ENCODE measurements around the gene BBS7. TPM values are rescaled to one million over a fixed set of nuclear protein-coding genes. Genes with fewer than 3 reads are reported as not detected.

BBS7 gene
- total and polyA plus RNA-seq, 9 of the 15 experiments (the other 6 are each of a cell fraction or from before 2014, with no cell fraction given): 13.4 to 25.8 (median 16.4) TPM

DNA sequence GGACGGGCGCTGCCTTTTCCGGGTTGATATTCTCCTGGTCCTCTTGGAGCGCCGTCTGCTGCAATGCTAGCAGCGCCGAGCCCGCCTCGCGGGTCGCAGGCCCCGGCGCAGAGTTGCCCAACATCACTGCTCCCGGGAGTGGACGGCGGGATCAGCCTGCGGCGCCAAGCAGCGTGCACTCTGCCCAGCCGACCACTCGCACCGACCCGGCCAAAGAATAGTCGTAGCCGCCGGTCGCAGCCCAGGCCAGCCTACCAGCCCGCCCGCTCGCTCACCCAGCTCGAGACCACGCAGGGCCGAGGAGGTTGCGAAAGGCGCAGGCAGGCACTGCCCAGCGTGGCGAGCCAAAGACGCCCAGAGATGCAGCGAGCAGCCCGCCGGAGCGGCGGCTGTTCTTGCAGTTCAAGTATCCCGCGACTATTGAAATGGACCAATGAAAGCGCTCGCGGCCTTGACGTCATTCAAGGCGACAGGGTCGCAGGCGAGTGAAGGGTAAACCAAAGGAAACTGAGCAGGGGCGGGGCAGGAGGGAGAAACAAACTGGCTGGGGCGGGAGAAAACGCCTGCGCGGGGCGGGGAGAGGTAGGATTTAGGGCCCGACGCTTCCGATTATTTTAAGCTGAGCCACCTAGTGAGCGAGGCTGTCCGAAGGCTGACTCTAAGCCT, 46.6 kb downstream of the BBS7 start, which contains the start of gene CCNA2 (continued):
- TF ChIP-seq, protein P1, sequence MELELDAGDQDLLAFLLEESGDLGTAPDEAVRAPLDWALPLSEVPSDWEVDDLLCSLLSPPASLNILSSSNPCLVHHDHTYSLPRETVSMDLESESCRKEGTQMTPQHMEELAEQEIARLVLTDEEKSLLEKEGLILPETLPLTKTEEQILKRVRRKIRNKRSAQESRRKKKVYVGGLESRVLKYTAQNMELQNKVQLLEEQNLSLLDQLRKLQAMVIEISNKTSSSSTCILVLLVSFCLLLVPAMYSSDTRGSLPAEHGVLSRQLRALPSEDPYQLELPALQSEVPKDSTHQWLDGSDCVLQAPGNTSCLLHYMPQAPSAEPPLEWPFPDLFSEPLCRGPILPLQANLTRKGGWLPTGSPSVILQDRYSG (tag; conservative IDR thresholded peaks at IDR 0.05; ENCODE audit: low read depth): no peak
- TF ChIP-seq, protein P2, sequence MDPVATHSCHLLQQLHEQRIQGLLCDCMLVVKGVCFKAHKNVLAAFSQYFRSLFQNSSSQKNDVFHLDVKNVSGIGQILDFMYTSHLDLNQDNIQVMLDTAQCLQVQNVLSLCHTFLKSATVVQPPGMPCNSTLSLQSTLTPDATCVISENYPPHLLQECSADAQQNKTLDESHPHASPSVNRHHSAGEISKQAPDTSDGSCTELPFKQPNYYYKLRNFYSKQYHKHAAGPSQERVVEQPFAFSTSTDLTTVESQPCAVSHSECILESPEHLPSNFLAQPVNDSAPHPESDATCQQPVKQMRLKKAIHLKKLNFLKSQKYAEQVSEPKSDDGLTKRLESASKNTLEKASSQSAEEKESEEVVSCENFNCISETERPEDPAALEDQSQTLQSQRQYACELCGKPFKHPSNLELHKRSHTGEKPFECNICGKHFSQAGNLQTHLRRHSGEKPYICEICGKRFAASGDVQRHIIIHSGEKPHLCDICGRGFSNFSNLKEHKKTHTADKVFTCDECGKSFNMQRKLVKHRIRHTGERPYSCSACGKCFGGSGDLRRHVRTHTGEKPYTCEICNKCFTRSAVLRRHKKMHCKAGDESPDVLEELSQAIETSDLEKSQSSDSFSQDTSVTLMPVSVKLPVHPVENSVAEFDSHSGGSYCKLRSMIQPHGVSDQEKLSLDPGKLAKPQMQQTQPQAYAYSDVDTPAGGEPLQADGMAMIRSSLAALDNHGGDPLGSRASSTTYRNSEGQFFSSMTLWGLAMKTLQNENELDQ (CRISPR knock-in tag; IDR thresholded peaks at IDR 0.05; ENCODE audit: borderline replicate concordance): peak; percentile 76; the same call in 1 of the 2 replicates
- TF ChIP-seq ARHGAP35 (IDR thresholded peaks at IDR 0.05; ENCODE audit: partially characterized antibody): no peak
- TF ChIP-seq RAD51 (IDR thresholded peaks at IDR 0.05; ENCODE audit: borderline replicate concordance, low read depth): no peak
- TF ChIP-seq TCF3 (CRISPR knock-in tag; IDR thresholded peaks at IDR 0.05): 0 out of 2 replicates have a peak, but pooled peaks have one; percentile 31
- TF ChIP-seq KAT2B (IDR thresholded peaks at IDR 0.05; ENCODE audit: low read depth, low read length): no peak
- TF ChIP-seq RBM22 (IDR thresholded peaks at IDR 0.05; ENCODE audit: low read depth, low read length, poor library complexity, severe bottlenecking): peak; percentile 67
- TF ChIP-seq ZNF124 (CRISPR knock-in tag; IDR thresholded peaks at IDR 0.05): no peak
- TF ChIP-seq ZNF134 (CRISPR knock-in tag; conservative IDR thresholded peaks at IDR 0.05): no peak
- no peak for TF ChIP-seq SMAD2 (IDR thresholded peaks at IDR 0.05; ENCODE audit: low read depth, low read length)
- peak; percentile 83; the same call in 1 of the 2 replicates for TF ChIP-seq ESRRA (IDR thresholded peaks at IDR 0.05; ENCODE audit: borderline replicate concordance, low read depth)
- TF ChIP-seq, protein P3, sequence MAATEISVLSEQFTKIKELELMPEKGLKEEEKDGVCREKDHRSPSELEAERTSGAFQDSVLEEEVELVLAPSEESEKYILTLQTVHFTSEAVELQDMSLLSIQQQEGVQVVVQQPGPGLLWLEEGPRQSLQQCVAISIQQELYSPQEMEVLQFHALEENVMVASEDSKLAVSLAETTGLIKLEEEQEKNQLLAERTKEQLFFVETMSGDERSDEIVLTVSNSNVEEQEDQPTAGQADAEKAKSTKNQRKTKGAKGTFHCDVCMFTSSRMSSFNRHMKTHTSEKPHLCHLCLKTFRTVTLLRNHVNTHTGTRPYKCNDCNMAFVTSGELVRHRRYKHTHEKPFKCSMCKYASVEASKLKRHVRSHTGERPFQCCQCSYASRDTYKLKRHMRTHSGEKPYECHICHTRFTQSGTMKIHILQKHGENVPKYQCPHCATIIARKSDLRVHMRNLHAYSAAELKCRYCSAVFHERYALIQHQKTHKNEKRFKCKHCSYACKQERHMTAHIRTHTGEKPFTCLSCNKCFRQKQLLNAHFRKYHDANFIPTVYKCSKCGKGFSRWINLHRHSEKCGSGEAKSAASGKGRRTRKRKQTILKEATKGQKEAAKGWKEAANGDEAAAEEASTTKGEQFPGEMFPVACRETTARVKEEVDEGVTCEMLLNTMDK (IDR thresholded peaks at IDR 0.05; ENCODE audit: borderline replicate concordance, insufficient read depth, low read depth, low read length, poor library complexity, severe bottlenecking): no peak
- TF ChIP-seq, protein P4, sequence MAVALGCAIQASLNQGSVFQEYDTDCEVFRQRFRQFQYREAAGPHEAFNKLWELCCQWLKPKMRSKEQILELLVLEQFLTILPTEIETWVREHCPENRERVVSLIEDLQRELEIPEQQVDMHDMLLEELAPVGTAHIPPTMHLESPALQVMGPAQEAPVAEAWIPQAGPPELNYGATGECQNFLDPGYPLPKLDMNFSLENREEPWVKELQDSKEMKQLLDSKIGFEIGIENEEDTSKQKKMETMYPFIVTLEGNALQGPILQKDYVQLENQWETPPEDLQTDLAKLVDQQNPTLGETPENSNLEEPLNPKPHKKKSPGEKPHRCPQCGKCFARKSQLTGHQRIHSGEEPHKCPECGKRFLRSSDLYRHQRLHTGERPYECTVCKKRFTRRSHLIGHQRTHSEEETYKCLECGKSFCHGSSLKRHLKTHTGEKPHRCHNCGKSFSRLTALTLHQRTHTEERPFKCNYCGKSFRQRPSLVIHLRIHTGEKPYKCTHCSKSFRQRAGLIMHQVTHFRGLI (CRISPR knock-in tag; IDR thresholded peaks at IDR 0.05): no peak
- no peak for TF ChIP-seq RBM39 (optimal IDR thresholded peaks at IDR 0.05; ENCODE audit: low read depth, low read length)
- TF ChIP-seq HDAC2 (IDR thresholded peaks at IDR 0.05): peak; percentile 54; the same call in 1 of the 2 replicates
- TF ChIP-seq NCOA4 (IDR thresholded peaks at IDR 0.05; ENCODE audit: partially characterized antibody): no peak
- TF ChIP-seq, protein P5, sequence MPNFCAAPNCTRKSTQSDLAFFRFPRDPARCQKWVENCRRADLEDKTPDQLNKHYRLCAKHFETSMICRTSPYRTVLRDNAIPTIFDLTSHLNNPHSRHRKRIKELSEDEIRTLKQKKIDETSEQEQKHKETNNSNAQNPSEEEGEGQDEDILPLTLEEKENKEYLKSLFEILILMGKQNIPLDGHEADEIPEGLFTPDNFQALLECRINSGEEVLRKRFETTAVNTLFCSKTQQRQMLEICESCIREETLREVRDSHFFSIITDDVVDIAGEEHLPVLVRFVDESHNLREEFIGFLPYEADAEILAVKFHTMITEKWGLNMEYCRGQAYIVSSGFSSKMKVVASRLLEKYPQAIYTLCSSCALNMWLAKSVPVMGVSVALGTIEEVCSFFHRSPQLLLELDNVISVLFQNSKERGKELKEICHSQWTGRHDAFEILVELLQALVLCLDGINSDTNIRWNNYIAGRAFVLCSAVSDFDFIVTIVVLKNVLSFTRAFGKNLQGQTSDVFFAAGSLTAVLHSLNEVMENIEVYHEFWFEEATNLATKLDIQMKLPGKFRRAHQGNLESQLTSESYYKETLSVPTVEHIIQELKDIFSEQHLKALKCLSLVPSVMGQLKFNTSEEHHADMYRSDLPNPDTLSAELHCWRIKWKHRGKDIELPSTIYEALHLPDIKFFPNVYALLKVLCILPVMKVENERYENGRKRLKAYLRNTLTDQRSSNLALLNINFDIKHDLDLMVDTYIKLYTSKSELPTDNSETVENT (CRISPR knock-in tag; IDR thresholded peaks at IDR 0.05): no peak
- TF ChIP-seq ZNF41 (CRISPR knock-in tag; conservative IDR thresholded peaks at IDR 0.05): no peak
- peak; percentile 79 for TF ChIP-seq NBN (IDR thresholded peaks at IDR 0.05; ENCODE audit: low read depth)
